Measurements from ENCODE around the gene CMSS1. TPM values are rescaled to one million over a fixed set of nuclear protein-coding genes. Genes with fewer than 3 reads are reported as not detected.

Gene CMSS1
- total RNA-seq, 4 donors from 2014 or later = 2.4 to 29.9 (median 5.2) TPM

DNA sequence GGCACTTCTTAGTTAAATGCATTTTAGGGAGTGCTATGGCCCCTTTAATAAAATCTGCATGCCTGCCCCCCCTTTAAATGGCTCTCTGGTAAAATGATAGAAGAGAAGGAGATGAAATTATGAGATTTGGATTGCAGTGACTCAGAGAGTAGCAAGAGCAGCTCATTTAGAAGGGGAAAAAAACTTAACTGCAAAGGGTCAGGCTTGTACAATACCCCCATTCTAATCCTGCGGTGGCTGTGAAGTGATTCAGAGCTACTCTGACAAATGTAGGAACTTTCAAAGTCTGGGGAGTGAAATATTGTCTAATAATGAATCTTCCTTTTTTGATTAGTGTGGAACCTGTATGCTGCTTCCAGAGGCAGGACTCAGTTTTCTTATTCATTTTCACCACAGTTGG, 399.1 kb downstream of the CMSS1 start:
- in situ Hi-C loops (cut with MboI; ENCODE audit: low pct_ligation_motif_present in 1 of 4, low pct_unique_long_range_greater_than_20kb in 1 of 4, low sequenced_read_pairs in 3 of 4) (no loop called here), intact Hi-C loops (cut with DNase I; ENCODE audit: low total_unique reads) (no loop called here)
- Histone ChIP-seq H3K27ac (no peak overlapping the region), H3K4me3 (no peak overlapping the region), H3K9me3 (peaks cover 0 to 4% of the 10 kb centered on the region in 2 donors), H3K27me3 (no peaks in the 10 kb centered on the region), H3K36me3 (no peaks in the 10 kb centered on the region), H3K4me1 (no peaks in the 10 kb centered on the region)
- DNase-seq = no peak
- 79 to 80% methylated on average over 1 of the region's 1 CpG for WGBS, 2 donors (ENCODE audit: low coverage in 1 of 2)
- TF ChIP-seq POLR2AphosphoS5 (IDR thresholded peaks at IDR 0.05) (no peak), EP300 (IDR thresholded peaks at IDR 0.05; ENCODE audit: low read depth) (no peak), CTCF (IDR thresholded peaks at IDR 0.05) (no peak), POLR2A (IDR thresholded peaks at IDR 0.05) (no peak)

DNA sequence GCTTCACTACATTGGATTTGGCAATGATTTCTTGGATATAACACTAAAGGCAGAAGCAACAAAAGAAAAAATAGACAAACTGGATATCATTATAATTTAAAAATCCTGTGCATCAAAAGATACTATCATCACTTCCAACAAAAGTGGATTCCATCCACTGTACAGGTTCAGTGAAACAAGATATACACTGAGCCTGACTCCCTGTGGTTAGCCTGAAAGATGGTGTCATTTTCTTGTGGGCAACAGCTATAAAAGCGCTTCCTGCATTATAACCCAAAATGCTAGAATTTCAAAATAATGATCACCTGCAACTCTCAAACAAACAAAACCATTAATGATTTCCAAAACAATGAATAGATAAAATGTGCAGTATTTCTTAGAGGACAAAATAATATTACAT, 403.5 kb downstream of the CMSS1 start:
- peaks cover 0 to 4% of the 10 kb centered on the region in 2 donors for H3K9me3 ChIP-seq
- H3K27ac ChIP-seq = no peak overlapping the region
- H3K4me1 ChIP-seq = no peaks in the 10 kb centered on the region
- in situ Hi-C loops (cut with MboI; ENCODE audit: low pct_ligation_motif_present in 1 of 4, low pct_unique_long_range_greater_than_20kb in 1 of 4, low sequenced_read_pairs in 3 of 4) = no loop called here
- H3K36me3 ChIP-seq = no peaks in the 10 kb centered on the region
- no peaks in the 10 kb centered on the region for H3K27me3 ChIP-seq
- no peak overlapping the region for H3K4me3 ChIP-seq
- intact Hi-C loops (cut with DNase I; ENCODE audit: low total_unique reads) = no loop called here
- TF ChIP-seq EP300 (IDR thresholded peaks at IDR 0.05; ENCODE audit: low read depth) = no peak
- no peak for TF ChIP-seq POLR2AphosphoS5 (IDR thresholded peaks at IDR 0.05)
- TF ChIP-seq CTCF (IDR thresholded peaks at IDR 0.05) = no peak
- no peak for TF ChIP-seq POLR2A (IDR thresholded peaks at IDR 0.05)
- WGBS, 2 donors (ENCODE audit: low coverage in 1 of 2) = 86 to 100% methylated on average over 1 of the region's 1 CpG
- no peak for DNase-seq

DNA sequence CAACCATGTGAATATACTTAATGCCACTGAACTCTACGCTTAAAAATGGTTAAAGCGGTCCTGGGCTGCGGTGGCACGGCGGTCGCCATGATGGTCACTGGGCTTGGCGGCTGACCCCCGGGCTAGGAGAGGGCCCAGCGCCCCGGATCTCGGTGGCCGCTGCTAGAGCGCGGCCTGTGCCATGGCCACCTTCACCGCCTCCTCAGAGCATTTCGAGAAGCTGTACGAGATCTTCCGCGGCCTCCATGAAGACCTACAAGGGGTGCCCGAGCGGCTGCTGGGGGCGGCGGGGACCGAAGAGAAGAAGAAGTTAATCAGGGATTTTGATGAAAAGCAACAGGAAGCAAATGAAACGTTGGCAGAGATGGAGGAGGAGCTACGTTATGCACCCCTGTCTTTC, 407.5 kb downstream of the CMSS1 start:
- intact Hi-C loops (cut with DNase I; ENCODE audit: low total_unique reads) (no loop called here), in situ Hi-C loops (cut with MboI; ENCODE audit: low pct_ligation_motif_present in 1 of 4, low pct_unique_long_range_greater_than_20kb in 1 of 4, low sequenced_read_pairs in 3 of 4) (loop anchor here in 1 of 4 donors (25.0 kb wide), 1 partner anchor 163 kb away; no protein-coding TSS in a partner anchor)
- H3K4me1 ChIP-seq = no peaks in the 10 kb centered on the region
- no peaks in the 10 kb centered on the region for H3K27me3 ChIP-seq
- H3K4me3 ChIP-seq = no peak overlapping the region
- TF ChIP-seq POLR2A (IDR thresholded peaks at IDR 0.05) (no peak), POLR2AphosphoS5 (IDR thresholded peaks at IDR 0.05) (no peak), CTCF (IDR thresholded peaks at IDR 0.05) (no peak)
- H3K36me3 ChIP-seq = no peaks in the 10 kb centered on the region
- no peak for DNase-seq
- H3K9me3 ChIP-seq = no peaks in the 10 kb centered on the region
- H3K27ac ChIP-seq = no peak overlapping the region
- WGBS, 2 donors (ENCODE audit: low coverage in 1 of 2) = 94 to 97% methylated on average over 9 to 26 of the region's 26 CpGs

DNA sequence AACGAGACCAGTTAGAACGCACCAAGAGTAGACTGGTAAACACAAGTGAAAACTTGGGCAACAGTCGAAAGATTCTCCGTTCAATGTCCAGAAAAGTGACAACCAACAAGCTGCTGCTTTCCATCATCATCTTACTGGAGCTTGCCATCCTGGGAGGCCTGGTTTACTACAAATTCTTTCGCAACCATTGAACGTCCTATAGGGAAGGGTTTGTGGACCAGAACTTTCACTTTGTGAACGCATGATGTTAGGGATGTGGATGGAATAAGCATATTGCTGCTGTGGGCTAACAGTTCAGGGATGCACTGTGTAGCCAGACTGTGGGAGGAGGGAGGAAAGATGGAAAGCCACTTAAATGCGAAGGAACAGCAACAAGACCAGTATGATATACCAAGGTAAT, 408.2 kb downstream of the CMSS1 start:
- intact Hi-C loops (cut with DNase I; ENCODE audit: low total_unique reads) = no loop called here

More for the DNA sequence above, 408.2 kb downstream of the CMSS1 start:
- in situ Hi-C loops (cut with MboI; ENCODE audit: low pct_ligation_motif_present in 1 of 4, low pct_unique_long_range_greater_than_20kb in 1 of 4, low sequenced_read_pairs in 3 of 4) = loop anchor here in 1 of 4 donors (25.0 kb wide), 1 partner anchor 164 kb away; no protein-coding TSS in a partner anchor
- no peaks in the 10 kb centered on the region for H3K4me1 ChIP-seq
- no peaks in the 10 kb centered on the region for H3K27me3 ChIP-seq
- no peak overlapping the region for H3K4me3 ChIP-seq
- no peak overlapping the region for H3K27ac ChIP-seq
- 85 to 92% methylated on average over 8 of the region's 8 CpGs for WGBS, 2 donors (ENCODE audit: low coverage in 1 of 2)
- no peaks in the 10 kb centered on the region for H3K9me3 ChIP-seq
- TF ChIP-seq EP300 (IDR thresholded peaks at IDR 0.05; ENCODE audit: low read depth) (no peak), CTCF (IDR thresholded peaks at IDR 0.05) (no peak), POLR2A (IDR thresholded peaks at IDR 0.05) (no peak), POLR2AphosphoS5 (IDR thresholded peaks at IDR 0.05) (no peak)
- DNase-seq = no peak
- no peaks in the 10 kb centered on the region for H3K36me3 ChIP-seq
